Psoas muscle (tissue), 8 donors: Measurements from ENCODE around the gene YIPF4. TPM values are rescaled to one million over a fixed set of nuclear protein-coding genes. Genes with fewer than 3 reads are reported as not detected.
"Not testable (repeated sequence)": the region's sequence is repeated elsewhere in the genome, so short reads cannot be mapped to it uniquely, and the experiment has no call there.

Source experiments
- ATAC-seq, 4 donors: fragments of 200-7000 bp; cut with Tn5 transposase; one replicate each; pipeline ENCODE4 v1.9.1; 2020; ENCODE audit warnings: moderate library complexity in 3 of 4, mild to moderate bottlenecking in 2 of 4
- DNase-seq, 2 donors: peaks; one replicate each; pipeline ENCODE4 v3.0.0-alpha.2; 2020
- H3K27ac ChIP-seq: fragments of 200-600 bp; one replicate; pipeline ENCODE4 v1.8.0; 2022
- H3K27me3 ChIP-seq, 3 donors: fragments of 200-600 bp in 1 of 3; one replicate each; pipeline versions ENCODE4 v1.6.1 to v1.8.0; 2013 to 2022; ENCODE audit warnings: low read length in 2 of 3, mild to moderate bottlenecking in 2 of 3, moderate library complexity in 1 of 3; ENCODE audit not compliant: insufficient read depth in 3 of 3
- H3K36me3 ChIP-seq, 2 donors: fragments of 200-600 bp in 1 of 2; one replicate each; pipeline versions ENCODE4 v1.6.1 to v1.8.0; 2013 to 2022; ENCODE audit warnings: low read depth in 1 of 2, mild to moderate bottlenecking in 1 of 2, moderate library complexity in 1 of 2; ENCODE audit not compliant: insufficient read depth in 1 of 2
- H3K4me1 ChIP-seq: fragments of 200-600 bp; one replicate; pipeline ENCODE4 v1.8.0; 2022
- H3K4me3 ChIP-seq: fragments of 200-600 bp; one replicate; pipeline ENCODE4 v1.8.0; 2022; ENCODE audit warnings: mild to moderate bottlenecking
- H3K9me3 ChIP-seq: fragments of 200-600 bp; one replicate; pipeline ENCODE4 v1.8.0; 2022
- CTCF ChIP-seq: fragments of 200-600 bp; IDR thresholded peaks from one replicate; pipeline ENCODE4 v1.8.0; 2022; ENCODE audit warnings: antibody characterized with exemption
- WGBS, 3 donors: extraction: QIAGEN DNeasy Blood & Tissue Kit; methylation state at CpG; one replicate each; pipeline versions ENCODE4 v1.1.6 to v1.1.7; 2013; 5-methylcytosine and 5-hydroxymethylcytosine counted together
- intact Hi-C, 2 donors: fragments of 100-400 bp; cut with DNase I; formaldehyde crosslinking; loops; one replicate each; pipeline versions ENCODE4 v1.11.0 to v1.14.2; 2022
- polyA plus RNA-seq, 3 donors: library from polyadenylated mRNA; stranded (reverse); fragments of 200-250 nt; gene quantifications; one replicate each; pipeline ENCODE4 v1.2.3, GENCODE V29; 2013
- total RNA-seq, 4 donors: library from RNA; stranded (reverse); fragmentation: NEBNext Ultra II Directional in 2 of 4; extraction: Animal tissue kit (Norgen Biotek cat#: 25700) in 2 of 4; gene quantifications; one replicate each; pipeline versions ENCODE4 v1.2.1 to v1.2.4, GENCODE V29; 2021 to 2023
- donor health status: healthy with polysubstance abuse.
- donor health status: DM: no; HTN: no; CAD: no; lungs with moderate emphysema.
- donor health status: Bipolar disorder and iron deficiency.
- donor health status: healthy.
- donor health status: DM: yes; HTN: yes; CAD: no.
- donor health status: DM: no; HTN: no; CAD: no.
- donor health status: DM: no; HTN: no; CAD: no.
- donor health status: DM: yes; HTN: yes; CAD: no.

The YIPF4 gene
- total and polyA plus RNA-seq, 7 donors = 17.9 to 62.0 (median 40.2) TPM

- no peaks in the 10 kb centered on the region for H3K4me1 ChIP-seq
- ATAC-seq = no peak
- intact Hi-C loops = no loop called here
Measured at GRCh38 chr2:32274289-32274688, 3.4 kb upstream of the YIPF4 start.

GRCh38 chr2:32275790-32276189 is 1.9 kb upstream of the YIPF4 start:
- not testable (repeated sequence) for H3K27ac ChIP-seq, DNase-seq
- intact Hi-C loops = loop anchor here in 1 of 2 donors (5.0 kb wide), 1 partner anchor 82 kb away; the partner anchor contains the start of gene BIRC6

More at GRCh38 chr2:32274289-32274688, 3.4 kb upstream of the YIPF4 start:
- TF ChIP-seq CTCF = no peak
- H3K9me3 ChIP-seq = no peaks in the 10 kb centered on the region
- no peak overlapping the region for H3K27ac ChIP-seq
- no peak for DNase-seq
- WGBS, 3 donors = 57 to 74% (median 74%) methylated on average over 2 of the region's 2 CpGs
- H3K4me3 ChIP-seq = no peak overlapping the region
- H3K36me3 ChIP-seq = no peaks in the 10 kb centered on the region
- H3K27me3 ChIP-seq = peaks cover 0 to 3% (median 3%) of the 10 kb centered on the region in 3 donors

GRCh38 chr2:32277363-32277673 is 386 bp upstream of the YIPF4 start:
- no peaks in the 10 kb centered on the region for H3K27me3 ChIP-seq
- DNase-seq = no peak
- intact Hi-C loops = loop anchor here in 1 of 2 donors (5.0 kb wide), 1 partner anchor 80 kb away; the partner anchor contains the start of gene BIRC6
- H3K36me3 ChIP-seq = peaks cover 0 to 12% of the 10 kb centered on the region in 2 donors
- H3K4me3 ChIP-seq = peak overlapping the region; percentile 95
- peak in 1 of 4 donors; percentile 1 for ATAC-seq
- TF ChIP-seq CTCF = no peak
- no peaks in the 10 kb centered on the region for H3K9me3 ChIP-seq
- peak overlapping the region; percentile 97 for H3K27ac ChIP-seq
- WGBS, 3 donors = 51 to 59% (median 56%) methylated on average over 5 of the region's 5 CpGs
- no peaks in the 10 kb centered on the region for H3K4me1 ChIP-seq

More at GRCh38 chr2:32275790-32276189, 1.9 kb upstream of the YIPF4 start:
- not testable (repeated sequence) for H3K9me3 ChIP-seq, H3K4me3 ChIP-seq, H3K36me3 ChIP-seq, H3K4me1 ChIP-seq, H3K27me3 ChIP-seq, ATAC-seq
- 84 to 87% (median 84%) methylated on average over 7 of the region's 7 CpGs for WGBS, 3 donors

GRCh38 chr2:32278478-32278853 is 762 bp downstream of the YIPF4 start:
- Histone ChIP-seq H3K27me3 (no peaks in the 10 kb centered on the region), H3K27ac (peak overlapping the region; percentile 97), H3K4me3 (peak overlapping the region; percentile 95), H3K9me3 (no peaks in the 10 kb centered on the region), H3K4me1 (no peaks in the 10 kb centered on the region), H3K36me3 (peaks cover 0 to 24% of the 10 kb centered on the region in 2 donors)
- ATAC-seq = no peak
- 7 to 12% (median 9%) methylated on average over 6 of the region's 6 CpGs for WGBS, 3 donors
- intact Hi-C loops = loop anchor here in 1 of 2 donors (5.0 kb wide), 1 partner anchor 79 kb away; the partner anchor contains the start of gene BIRC6
- no peak for TF ChIP-seq CTCF
- DNase-seq = no peak

GRCh38 chr2:32284321-32284720 is 6.6 kb downstream of the YIPF4 start:
- no peak for DNase-seq
- Histone ChIP-seq H3K27me3 (no peaks in the 10 kb centered on the region), H3K27ac (no peak overlapping the region), H3K36me3 (peaks cover 0 to 32% of the 10 kb centered on the region in 2 donors), H3K4me1 (peaks cover 10% of the 10 kb centered on the region), H3K9me3 (no peaks in the 10 kb centered on the region), H3K4me3 (no peak overlapping the region)
- no peak for TF ChIP-seq CTCF
- 87 to 88% (median 87%) methylated on average over 2 of the region's 2 CpGs for whole genome bisulfite sequencing, 3 donors
- ATAC-seq = no peak
- intact Hi-C loops = loop anchor here in 1 of 2 donors (10.0 kb wide), 1 partner anchor 50 kb away; no protein-coding TSS in a partner anchor
